Measurements from ENCODE around the gene SYCE3. TPM values are rescaled to one million over a fixed set of nuclear protein-coding genes. Genes with fewer than 3 reads are reported as not detected.
A peak's percentile ranks its signal among the peaks of the same experiment; 100 is the strongest.

SYCE3 gene
- total and polyA plus RNA-seq, 7 donors = not detected

GRCh38 chr22:50551160-50551752 lies 11.5 kb downstream of the SYCE3 start:
- Histone ChIP-seq H3K36me3 (ENCODE audit: insufficient read depth in 1 of 2, low read depth in 1 of 2) (no peaks in the 10 kb centered on the region), H3K27ac (no peak overlapping the region), H3K4me1 (no peaks in the 10 kb centered on the region), H3K9me3 (no peaks in the 10 kb centered on the region), H3K27me3 (ENCODE audit: insufficient read depth in 3 of 3, low read length in 2 of 3) (peaks cover 0 to 46% (median 25%) of the 10 kb centered on the region in 3 donors), H3K4me3 (no peak overlapping the region)
- 87 to 92% (median 88%) methylated on average over 11 of the region's 11 CpGs for WGBS, 3 donors
- ATAC-seq (no peak), DNase-seq (peak in 1 of 2 donors; percentile 11)
- no peak for TF ChIP-seq CTCF (IDR thresholded peaks at IDR 0.05)
- intact Hi-C loops (cut with DNase I) = no loop called here

GRCh38 chr22:50550395-50550794 lies 12.3 kb downstream of the SYCE3 start:
- H3K27me3 ChIP-seq (ENCODE audit: insufficient read depth in 3 of 3, low read length in 2 of 3) = peaks cover 0 to 55% (median 32%) of the 10 kb centered on the region in 3 donors

GRCh38 chr22:50548921-50549790 lies 13.6 kb downstream of the SYCE3 start:
- Histone ChIP-seq H3K4me1 (no peaks in the 10 kb centered on the region), H3K4me3 (peak overlapping the region; percentile 30), H3K27me3 (ENCODE audit: insufficient read depth in 3 of 3, low read length in 2 of 3) (peaks cover 0 to 66% (median 32%) of the 10 kb centered on the region in 3 donors), H3K27ac (no peak overlapping the region), H3K9me3 (no peaks in the 10 kb centered on the region), H3K36me3 (ENCODE audit: insufficient read depth in 1 of 2, low read depth in 1 of 2) (no peaks in the 10 kb centered on the region)
- ATAC-seq (no peak), DNase-seq (peak in 1 of 2 donors; percentile 47)
- intact Hi-C loops (cut with DNase I) = no loop called here
- WGBS, 3 donors = 57 to 73% (median 65%) methylated on average over 46 to 68 of the region's 68 CpGs
- TF ChIP-seq CTCF (IDR thresholded peaks at IDR 0.05) = no peak

More at GRCh38 chr22:50550395-50550794, 12.3 kb downstream of the SYCE3 start:
- DNase-seq = peak in 1 of 2 donors; percentile 30
- Histone ChIP-seq H3K4me3 (no peak overlapping the region), H3K36me3 (ENCODE audit: insufficient read depth in 1 of 2, low read depth in 1 of 2) (no peaks in the 10 kb centered on the region), H3K9me3 (no peaks in the 10 kb centered on the region), H3K27ac (no peak overlapping the region), H3K4me1 (no peaks in the 10 kb centered on the region)
- 87 to 92% (median 88%) methylated on average over 7 to 8 of the region's 8 CpGs for WGBS, 3 donors
- intact Hi-C loops (cut with DNase I) = no loop called here
- no peak for ATAC-seq
- TF ChIP-seq CTCF (IDR thresholded peaks at IDR 0.05) = no peak

GRCh38 chr22:50548040-50548920 lies 14.4 kb downstream of the SYCE3 start:
- no peaks in the 10 kb centered on the region for H3K9me3 ChIP-seq
- peak overlapping the region; percentile 30 for H3K4me3 ChIP-seq
- intact Hi-C loops (cut with DNase I) = no loop called here
- no peaks in the 10 kb centered on the region for H3K4me1 ChIP-seq
- H3K27ac ChIP-seq = no peak overlapping the region
- no peaks in the 10 kb centered on the region for H3K36me3 ChIP-seq (ENCODE audit: insufficient read depth in 1 of 2, low read depth in 1 of 2)
- no peak for TF ChIP-seq CTCF (IDR thresholded peaks at IDR 0.05)
- ATAC-seq (peak; percentile 11 to 49 (median 29)), DNase-seq (peak in 1 of 2 donors; percentile 59)
- 5 to 11% (median 7%) methylated on average over 29 to 56 of the region's 56 CpGs for WGBS, 3 donors
- H3K27me3 ChIP-seq (ENCODE audit: insufficient read depth in 3 of 3, low read length in 2 of 3) = peaks cover 0 to 67% (median 32%) of the 10 kb centered on the region in 3 donors

Measured in psoas muscle (tissue), 8 donors.